ENCODE data around the gene MINDY3. TPM values are rescaled to one million over a fixed set of nuclear protein-coding genes. Genes with fewer than 3 reads are reported as not detected.
"Not testable (repeated sequence)": the region's sequence is repeated elsewhere in the genome, so short reads cannot be mapped to it uniquely, and the experiment has no call there.

Gene MINDY3
- total RNA-seq, 1 donor from 2014 or later, result 16.7 TPM

- DNase-seq (no peak), ATAC-seq (ENCODE audit: poor library complexity) (no peak)
- intact Hi-C loops (cut with DNase I), result no loop called here
Observed at GRCh38 chr10:15859509-15859905, 800 bp downstream of the MINDY3 start.

- no peak for DNase-seq
- no peak for ATAC-seq (ENCODE audit: poor library complexity)
- intact Hi-C loops (cut with DNase I), result no loop called here
Observed at GRCh38 chr10:15858861-15859281, 1.4 kb downstream of the MINDY3 start.

- ATAC-seq (ENCODE audit: poor library complexity) (no peak), DNase-seq (no peak)
- intact Hi-C loops (cut with DNase I), result no loop called here
Observed at GRCh38 chr10:15857107-15857575, 3.2 kb downstream of the MINDY3 start.

- intact Hi-C loops (cut with DNase I), result no loop called here
Observed at GRCh38 chr10:15856328-15857015, 3.8 kb downstream of the MINDY3 start.

GRCh38 chr10:15853800-15854199 lies 6.5 kb downstream of the MINDY3 start:
- intact Hi-C loops (cut with DNase I), result no loop called here
- DNase-seq (no peak), ATAC-seq (ENCODE audit: poor library complexity) (no peak)

More at GRCh38 chr10:15856328-15857015, 3.8 kb downstream of the MINDY3 start:
- ATAC-seq (ENCODE audit: poor library complexity) (no peak), DNase-seq (no peak)

GRCh38 chr10:15852111-15852557 lies 8.2 kb downstream of the MINDY3 start:
- ATAC-seq (ENCODE audit: poor library complexity), result no peak
- intact Hi-C loops (cut with DNase I), result no loop called here
- no peak for DNase-seq

- ATAC-seq (ENCODE audit: poor library complexity); intact Hi-C loops (cut with DNase I): not testable (repeated sequence)
Observed at GRCh38 chr10:15850337-15850978, 9.8 kb downstream of the MINDY3 start.

GRCh38 chr10:15849316-15849715 lies 11.0 kb downstream of the MINDY3 start:
- DNase-seq (no peak), ATAC-seq (ENCODE audit: poor library complexity) (no peak)
- intact Hi-C loops (cut with DNase I), result no loop called here

More at GRCh38 chr10:15850337-15850978, 9.8 kb downstream of the MINDY3 start:
- not testable (repeated sequence) for DNase-seq

GRCh38 chr10:15847481-15847880 lies 12.8 kb downstream of the MINDY3 start:
- no peak for DNase-seq
- intact Hi-C loops (cut with DNase I), result no loop called here
- no peak for ATAC-seq (ENCODE audit: poor library complexity)

GRCh38 chr10:15844517-15844916 lies 15.8 kb downstream of the MINDY3 start:
- ATAC-seq (ENCODE audit: poor library complexity), result no peak
- no peak for DNase-seq
- intact Hi-C loops (cut with DNase I), result no loop called here

- ATAC-seq (ENCODE audit: poor library complexity), result no peak
- intact Hi-C loops (cut with DNase I), result no loop called here
- no peak for DNase-seq
Observed at GRCh38 chr10:15843695-15844094, 16.6 kb downstream of the MINDY3 start.

GRCh38 chr10:15842556-15843169 lies 17.6 kb downstream of the MINDY3 start:
- intact Hi-C loops (cut with DNase I), result no loop called here
- ATAC-seq (ENCODE audit: poor library complexity) (no peak), DNase-seq (no peak)

GRCh38 chr10:15841696-15842095 lies 18.6 kb downstream of the MINDY3 start:
- intact Hi-C loops (cut with DNase I), result no loop called here
- DNase-seq (no peak), ATAC-seq (ENCODE audit: poor library complexity) (no peak)

- no peak for DNase-seq
- intact Hi-C loops (cut with DNase I), result no loop called here
- no peak for ATAC-seq (ENCODE audit: poor library complexity)
Observed at GRCh38 chr10:15836807-15837206, 23.5 kb downstream of the MINDY3 start.

GRCh38 chr10:15829495-15829894 lies 30.8 kb downstream of the MINDY3 start:
- no peak for ATAC-seq (ENCODE audit: poor library complexity)
- intact Hi-C loops (cut with DNase I), result no loop called here

GRCh38 chr10:15824498-15824897 lies 35.8 kb downstream of the MINDY3 start:
- DNase-seq (no peak), ATAC-seq (ENCODE audit: poor library complexity) (no peak)
- intact Hi-C loops (cut with DNase I), result loop anchor here (5.0 kb wide), 1 partner anchor 387 kb away; no protein-coding TSS in a partner anchor

More at GRCh38 chr10:15829495-15829894, 30.8 kb downstream of the MINDY3 start:
- DNase-seq, result no peak

GRCh38 chr10:15822131-15822530 lies 38.2 kb downstream of the MINDY3 start:
- intact Hi-C loops (cut with DNase I), result loop anchor here (5.0 kb wide), 1 partner anchor 385 kb away; no protein-coding TSS in a partner anchor
- ATAC-seq (ENCODE audit: poor library complexity) (no peak), DNase-seq (no peak)

GRCh38 chr10:15821046-15821683 lies 39.1 kb downstream of the MINDY3 start:
- ATAC-seq (ENCODE audit: poor library complexity) (no peak), DNase-seq (no peak)
- intact Hi-C loops (cut with DNase I), result loop anchor here (5.0 kb wide), 1 partner anchor 384 kb away; no protein-coding TSS in a partner anchor

Measured in Right ventricle myocardium superior (tissue), 1 donor.